HepG2 (cell line): Measurements from ENCODE around the gene LRRC43. TPM values are rescaled to one million over a fixed set of nuclear protein-coding genes. Genes with fewer than 3 reads are reported as not detected.

Experiments
- ATF2 ChIP-seq: sonication (generic); formaldehyde crosslinking; IDR thresholded peaks from 2 replicates; pipeline ENCODE4 v1.4.0; 2020; ENCODE audit warnings: missing genetic modification reagents
- ATF7-NPFF ChIP-seq: sonication (generic); formaldehyde crosslinking; IDR thresholded peaks from 2 replicates; pipeline ENCODE4 v1.8.1; 2023; ENCODE audit warnings: mild to moderate bottlenecking, low read depth, missing genetic modification reagents, moderate library complexity
- CEBPG ChIP-seq: IDR thresholded peaks from 2 replicates; pipeline ENCODE4 v1.6.1; 2016
- DMTF1 ChIP-seq: sonication (generic); formaldehyde crosslinking; IDR thresholded peaks from 2 replicates; pipeline ENCODE4 v1.4.0; 2020; ENCODE audit warnings: mild to moderate bottlenecking, missing genetic modification reagents
- DNMT1 ChIP-seq: sonication (generic); formaldehyde crosslinking; IDR thresholded peaks from 2 replicates; pipeline ENCODE4 v1.5.1; 2020; ENCODE audit warnings: mild to moderate bottlenecking, missing genetic modification reagents
- HNRNPLL ChIP-seq: fragments of 200-400 bp; formaldehyde crosslinking; IDR thresholded peaks from 2 replicates; pipeline ENCODE4 v1.6.1; 2017; ENCODE audit warnings: mild to moderate bottlenecking, low read depth, low read length; ENCODE audit not compliant: poor library complexity, severe bottlenecking
- IKZF5 ChIP-seq: IDR thresholded peaks from 2 replicates; pipeline ENCODE4 v1.6.1; 2018; ENCODE audit warnings: missing genetic modification reagents, mild to moderate bottlenecking, missing compliant biosample characterization
- MYNN ChIP-seq: sonication (generic); formaldehyde crosslinking; IDR thresholded peaks from 2 replicates; pipeline ENCODE4 v1.4.0; 2020; ENCODE audit warnings: mild to moderate bottlenecking, low read depth, missing genetic modification reagents
- RBFOX2 ChIP-seq: fragments of 200-400 bp; formaldehyde crosslinking; IDR thresholded peaks from 2 replicates; pipeline ENCODE4 v1.6.1; 2017; ENCODE audit warnings: low read depth, mild to moderate bottlenecking, low read length
- SMARCC2 ChIP-seq: fragments of 450-650 bp; IDR thresholded peaks from 2 replicates; pipeline ENCODE4 v1.6.1; 2017; ENCODE audit warnings: antibody characterized with exemption, mild to moderate bottlenecking
- SOX5 ChIP-seq: IDR thresholded peaks from 2 replicates; pipeline ENCODE4 v1.6.1; 2016; ENCODE audit warnings: borderline replicate concordance
- UBTF ChIP-seq: sonication (generic); formaldehyde crosslinking; IDR thresholded peaks from 2 replicates; pipeline ENCODE4 v1.4.0; 2020; ENCODE audit warnings: mild to moderate bottlenecking, missing genetic modification reagents
- ZMYM3 ChIP-seq: sonication (generic); formaldehyde crosslinking; IDR thresholded peaks from 2 replicates; pipeline ENCODE4 v1.5.1; 2020; ENCODE audit warnings: mild to moderate bottlenecking, missing genetic modification reagents
- ZNF44 ChIP-seq: sonication (generic); formaldehyde crosslinking; IDR thresholded peaks from 2 replicates; pipeline ENCODE4 v1.5.1; 2020; ENCODE audit warnings: mild to moderate bottlenecking, missing genetic modification reagents
- ZNF484 ChIP-seq: sonication (generic); formaldehyde crosslinking; IDR thresholded peaks from 2 replicates; pipeline ENCODE4 v1.5.1; 2020; ENCODE audit warnings: mild to moderate bottlenecking, low read depth, missing genetic modification reagents, borderline replicate concordance
- ZNF674 ChIP-seq: sonication (generic); formaldehyde crosslinking; IDR thresholded peaks from 2 replicates; pipeline ENCODE4 v1.5.0; 2020; ENCODE audit warnings: low read depth, mild to moderate bottlenecking, missing genetic modification reagents
- ZNF687 ChIP-seq: sonication (generic); formaldehyde crosslinking; IDR thresholded peaks from 2 replicates; pipeline ENCODE4 v1.5.1; 2020; ENCODE audit warnings: mild to moderate bottlenecking, missing genetic modification reagents, moderate library complexity
- ZNF713 ChIP-seq: sonication (generic); formaldehyde crosslinking; IDR thresholded peaks from 2 replicates; pipeline ENCODE4 v1.4.0; 2020; ENCODE audit warnings: mild to moderate bottlenecking, missing genetic modification reagents
- ZSCAN29 ChIP-seq: sonication (generic); formaldehyde crosslinking; conservative IDR thresholded peaks from 2 replicates; pipeline ENCODE4 v1.4.0; 2020; ENCODE audit warnings: mild to moderate bottlenecking, missing genetic modification reagents
- polyA plus RNA-seq, 8 experiments: library from polyadenylated mRNA; depleted of rRNA in 3 of 8; stranded (reverse) in 7 of 8; unstranded in 1 of 8; fragments of >200 nt; fragmentation: Illumina TruSeq in 4 of 8; extraction: Trizol in 4 of 8; gene quantifications; 2 replicates each; pipeline versions ENCODE4 v1.2.1 to v1.2.3, GENCODE V29; 2011 to 2016; ENCODE audit warnings: low read depth in 4 of 8, missing spikeins in 1 of 8, mixed read lengths in 1 of 8; ENCODE audit not compliant: insufficient read depth in 1 of 8
- total RNA-seq, 5 experiments: library from RNA; depleted of rRNA; stranded (reverse); fragments of >200 nt; fragmentation: Illumina TruSeq; extraction: Trizol; gene quantifications; 2 replicates each; pipeline ENCODE4 v1.2.3, GENCODE V29; 2016; ENCODE audit warnings: low read depth in 1 of 5

Gene LRRC43
- total and polyA plus RNA-seq, 2 of the 13 experiments (the other 11 are each of a cell fraction or from before 2014, with no cell fraction given): not detected

GRCh38 chr12:122182887-122183587 is at the start of gene LRRC43 (continued):
- TF ChIP-seq DMTF1 (CRISPR knock-in tag) (no peak), ATF2 (CRISPR knock-in tag) (no peak), SMARCC2 (no peak), DNMT1 (CRISPR knock-in tag) (no peak), RBFOX2 (no peak), MYNN (no peak), ZMYM3 (CRISPR knock-in tag) (no peak), ZSCAN29 (CRISPR knock-in tag) (no peak), ZNF713 (CRISPR knock-in tag) (no peak), SOX5 (no peak), UBTF (0 out of 2 replicates have a peak, but pooled peaks have one; percentile 26), ATF7-NPFF (CRISPR knock-in tag) (no peak), ZNF484 (CRISPR knock-in tag) (no peak), CEBPG (CRISPR knock-in tag) (no peak), ZNF687 (CRISPR knock-in tag) (peak; percentile 51), HNRNPLL (peak; percentile 35), ZNF44 (CRISPR knock-in tag) (no peak), IKZF5 (CRISPR knock-in tag) (no peak), ZNF674 (CRISPR knock-in tag) (no peak)
